Measurements from ENCODE around the gene CASP7. TPM values are rescaled to one million over a fixed set of nuclear protein-coding genes. Genes with fewer than 3 reads are reported as not detected.

The CASP7 gene
- polyA plus RNA-seq, 3 donors = 25.8 to 33.3 (median 28.8) TPM

GRCh38 chr10:113711142-113711541 is 31.4 kb downstream of the CASP7 start:
- no peak for DNase-seq (ENCODE audit: low read depth in 3 of 3, low spot score in 2 of 3)

- DNase-seq (ENCODE audit: low read depth in 3 of 3, low spot score in 2 of 3) = no peak
Measured at GRCh38 chr10:113712024-113712423, 32.3 kb downstream of the CASP7 start.

GRCh38 chr10:113712755-113713639 is 33.3 kb downstream of the CASP7 start:
- no peak for DNase-seq (ENCODE audit: low read depth in 3 of 3, low spot score in 2 of 3)

GRCh38 chr10:113713640-113713982 is 33.9 kb downstream of the CASP7 start:
- no peak for DNase-seq (ENCODE audit: low read depth in 3 of 3, low spot score in 2 of 3)

- no peak for DNase-seq (ENCODE audit: low read depth in 3 of 3, low spot score in 2 of 3)
Measured at GRCh38 chr10:113716109-113716910, 36.6 kb downstream of the CASP7 start.

- no peak for DNase-seq (ENCODE audit: low read depth in 3 of 3, low spot score in 2 of 3)
Measured at GRCh38 chr10:113718969-113719822, 39.5 kb downstream of the CASP7 start.

GRCh38 chr10:113720386-113720785 is 40.7 kb downstream of the CASP7 start:
- DNase-seq (ENCODE audit: low read depth in 3 of 3, low spot score in 2 of 3) = no peak

GRCh38 chr10:113732160-113732881 is 52.6 kb downstream of the CASP7 start:
- no peak for DNase-seq (ENCODE audit: low read depth in 3 of 3, low spot score in 2 of 3)

GRCh38 chr10:113732966-113733365 is 53.3 kb downstream of the CASP7 start:
- no peak for DNase-seq (ENCODE audit: low read depth in 3 of 3, low spot score in 2 of 3)

- DNase-seq (ENCODE audit: low read depth in 3 of 3, low spot score in 2 of 3) = no peak
Measured at GRCh38 chr10:113733635-113734034, 53.9 kb downstream of the CASP7 start.

GRCh38 chr10:113735913-113736312 is 56.2 kb downstream of the CASP7 start:
- DNase-seq (ENCODE audit: low read depth in 3 of 3, low spot score in 2 of 3) = no peak

GRCh38 chr10:113736576-113736975 is 56.9 kb downstream of the CASP7 start:
- no peak for DNase-seq (ENCODE audit: low read depth in 3 of 3, low spot score in 2 of 3)

- no peak for DNase-seq (ENCODE audit: low read depth in 3 of 3, low spot score in 2 of 3)
Measured at GRCh38 chr10:113739031-113739430, 59.3 kb downstream of the CASP7 start.

- DNase-seq (ENCODE audit: low read depth in 3 of 3, low spot score in 2 of 3) = no peak
Measured at GRCh38 chr10:113739577-113739976, 59.9 kb downstream of the CASP7 start.

GRCh38 chr10:113740850-113741249 is 61.1 kb downstream of the CASP7 start:
- DNase-seq (ENCODE audit: low read depth in 3 of 3, low spot score in 2 of 3) = no peak

GRCh38 chr10:113742466-113742865 is 62.8 kb downstream of the CASP7 start:
- DNase-seq (ENCODE audit: low read depth in 3 of 3, low spot score in 2 of 3) = no peak

GRCh38 chr10:113743594-113743993 is 63.9 kb downstream of the CASP7 start:
- DNase-seq (ENCODE audit: low read depth in 3 of 3, low spot score in 2 of 3) = no peak

GRCh38 chr10:113745374-113745773 is 65.7 kb downstream of the CASP7 start:
- DNase-seq (ENCODE audit: low read depth in 3 of 3, low spot score in 2 of 3) = no peak

GRCh38 chr10:113746217-113746957 is 66.7 kb downstream of the CASP7 start:
- no peak for DNase-seq (ENCODE audit: low read depth in 3 of 3, low spot score in 2 of 3)
